Hypothalamus (tissue), 51 donors: ENCODE results near the gene UPF2.

Experiments used
- DNase-seq, 51 donors: peaks; one replicate each; lab custom pipeline; 2025; lab: John Stamatoyannopoulos, UW

UPF2 gene

GRCh38 chr10:11886138-11886474, 156.5 kb downstream of the UPF2 start:
- no peak for DNase-seq

GRCh38 chr10:11885437-11886137, 157.0 kb downstream of the UPF2 start:
- no peak for DNase-seq

GRCh38 chr10:11884706-11885423, 157.7 kb downstream of the UPF2 start:
- no peak for DNase-seq

GRCh38 chr10:11882646-11883375, 159.8 kb downstream of the UPF2 start:
- no peak for DNase-seq

GRCh38 chr10:11881477-11882417, 160.9 kb downstream of the UPF2 start:
- DNase-seq: no peak

GRCh38 chr10:11881030-11881476, 161.6 kb downstream of the UPF2 start:
- no peak for DNase-seq

GRCh38 chr10:11880151-11881029, 162.2 kb downstream of the UPF2 start:
- DNase-seq: no peak

- no peak for DNase-seq
Measured at GRCh38 chr10:11879387-11880094, 163.1 kb downstream of the UPF2 start.

GRCh38 chr10:11878776-11879175, 163.8 kb downstream of the UPF2 start:
- no peak for DNase-seq

GRCh38 chr10:11877591-11877905, 165.1 kb downstream of the UPF2 start:
- DNase-seq: no peak

- DNase-seq: no peak
Measured at GRCh38 chr10:11876805-11877590, 165.6 kb downstream of the UPF2 start.

GRCh38 chr10:11876324-11876723, 166.3 kb downstream of the UPF2 start:
- DNase-seq: no peak

- DNase-seq: peak in 1 of 51 donors; percentile 12
Measured at GRCh38 chr10:11875494-11876281, 166.9 kb downstream of the UPF2 start.

- peak in 15 of 51 donors; percentile 3 to 46 (median 19) for DNase-seq
Measured at GRCh38 chr10:11874568-11875493, 167.8 kb downstream of the UPF2 start.

GRCh38 chr10:11871466-11871865, 171.1 kb downstream of the UPF2 start:
- no peak for DNase-seq

GRCh38 chr10:11870900-11871400, 171.7 kb downstream of the UPF2 start:
- no peak for DNase-seq
